Neural cell (in vitro differentiated cells): ENCODE data around the gene ASCC1. TPM values are rescaled to one million over a fixed set of nuclear protein-coding genes. Genes with fewer than 3 reads are reported as not detected.

Experiments used
- H2AFZ ChIP-seq: fragments of 200-600, 300-800 bp; sonication (generic), shearing (Covaris generic); 2 replicates; pipeline ENCODE4 v1.6.0; 2014; ENCODE audit warnings: low read depth, mild to moderate bottlenecking, antibody characterized with exemption, low read length, moderate library complexity
- H3F3A ChIP-seq: fragments of 200-600 bp; shearing (Covaris generic); 2 replicates; pipeline ENCODE4 v1.6.1; 2016; ENCODE audit warnings: mild to moderate bottlenecking, moderate library complexity, mixed read lengths, antibody characterized with exemption, low read length; ENCODE audit not compliant: insufficient read depth, poor library complexity, severe bottlenecking
- H3K27ac ChIP-seq: fragments of 200-600, 300-800 bp; sonication (generic), shearing (Covaris generic); 2 replicates; pipeline ENCODE4 v1.5.1; 2014; ENCODE audit warnings: mild to moderate bottlenecking, low read length, moderate library complexity
- H3K27me3 ChIP-seq: fragments of 300-800, 200-600 bp; sonication (generic), shearing (Covaris generic); 2 replicates; pipeline ENCODE4 v1.6.0; 2014; ENCODE audit warnings: mild to moderate bottlenecking, low read depth, low read length, moderate library complexity; ENCODE audit not compliant: insufficient read depth
- H3K36me3 ChIP-seq: fragments of 300-800, 200-600 bp; sonication (generic), shearing (Covaris generic); 2 replicates; pipeline ENCODE4 v1.5.1; 2014; ENCODE audit warnings: mild to moderate bottlenecking, antibody characterized with exemption, low read length, moderate library complexity; ENCODE audit not compliant: insufficient read depth
- H3K4me2 ChIP-seq: fragments of 300-800, 200-600 bp; sonication (generic), shearing (Covaris generic); 2 replicates; pipeline ENCODE4 v1.6.0; 2014; ENCODE audit warnings: mild to moderate bottlenecking, low read length
- H3K4me3 ChIP-seq: fragments of 300-800, 200-600 bp; sonication (generic), shearing (Covaris generic); 2 replicates; pipeline ENCODE4 v1.5.1; 2014; ENCODE audit warnings: mild to moderate bottlenecking, low read length, moderate library complexity
- H3K79me2 ChIP-seq: fragments of 200-600 bp; shearing (Covaris generic); replicated peaks from 2 replicates; pipeline ENCODE4 v1.6.0; 2014; ENCODE audit warnings: mild to moderate bottlenecking, low read length, moderate library complexity; ENCODE audit not compliant: insufficient read depth
- H3K9ac ChIP-seq: fragments of 300-800, 200-600 bp; sonication (generic), shearing (Covaris generic); 2 replicates; pipeline ENCODE4 v1.6.1; 2016; ENCODE audit warnings: mild to moderate bottlenecking, low read length, mixed read lengths
- H3K9me2 ChIP-seq: fragments of 200-600 bp; shearing (Covaris generic); 2 replicates; pipeline ENCODE4 v1.6.1; 2016; ENCODE audit warnings: mild to moderate bottlenecking, low read length, mixed read lengths; ENCODE audit not compliant: insufficient read depth
- H3K9me3 ChIP-seq: fragments of 200-600, 300-800 bp; sonication (generic), shearing (Covaris generic); 2 replicates; pipeline ENCODE4 v1.6.1; 2016; ENCODE audit warnings: mild to moderate bottlenecking, mixed run types, low read length, moderate library complexity, mixed read lengths
- H4K20me1 ChIP-seq: fragments of 200-600 bp; shearing (Covaris generic); 2 replicates; pipeline ENCODE4 v1.6.1; 2016; ENCODE audit warnings: mild to moderate bottlenecking, mixed run types; ENCODE audit not compliant: insufficient read depth
- EP300 ChIP-seq: fragments of 450-650 bp; conservative IDR thresholded peaks from 2 replicates; pipeline ENCODE4 v1.6.1; 2014; ENCODE audit warnings: antibody characterized with exemption, mild to moderate bottlenecking, moderate library complexity; ENCODE audit not compliant: poor library complexity, severe bottlenecking
- EZH2 ChIP-seq: fragments of 200-600, 300-800 bp; shearing (Covaris generic), sonication (generic); IDR thresholded peaks from 2 replicates; pipeline ENCODE4 v1.6.1; 2014; ENCODE audit warnings: antibody characterized with exemption, low read length, borderline replicate concordance, mild to moderate bottlenecking; ENCODE audit not compliant: insufficient read depth, poor library complexity, severe bottlenecking
- MXI1 ChIP-seq: fragments of 450-650 bp; conservative IDR thresholded peaks from 2 replicates; pipeline ENCODE4 v1.6.1; 2014; ENCODE audit warnings: antibody characterized with exemption, mild to moderate bottlenecking; ENCODE audit not compliant: poor library complexity, severe bottlenecking
- POLR2AphosphoS5 ChIP-seq: IDR thresholded peaks from 2 replicates; pipeline ENCODE4 v1.6.1; 2012
- RAD21 ChIP-seq: fragments of 450-650 bp; conservative IDR thresholded peaks from 2 replicates; pipeline ENCODE4 v1.6.1; 2014; ENCODE audit warnings: antibody characterized with exemption, mild to moderate bottlenecking, moderate library complexity
- SMC3 ChIP-seq: fragments of 450-650 bp; conservative IDR thresholded peaks from 2 replicates; pipeline ENCODE4 v1.6.1; 2014; ENCODE audit warnings: antibody characterized with exemption, mild to moderate bottlenecking, moderate library complexity; ENCODE audit not compliant: poor library complexity
- TAF1 ChIP-seq: IDR thresholded peaks from 2 replicates; pipeline ENCODE4 v1.6.1; 2012; ENCODE audit warnings: low read depth
- polyA plus RNA-seq: library from polyadenylated mRNA; depleted of rRNA; stranded (reverse); fragments of >200 nt; gene quantifications from 2 replicates; pipeline ENCODE4 v1.2.3, GENCODE V29; 2014
- TF ChIP-seq, protein P1 (sequence below): fragments of 450-650 bp; IDR thresholded peaks from 2 replicates; pipeline ENCODE4 v1.5.1; 2014; ENCODE audit warnings: antibody characterized with exemption, mild to moderate bottlenecking, moderate library complexity; ENCODE audit not compliant: poor library complexity, severe bottlenecking
- TF ChIP-seq, protein P2 (sequence below): IDR thresholded peaks from 2 replicates; pipeline ENCODE4 v1.6.1; 2012; ENCODE audit warnings: borderline replicate concordance

The ASCC1 gene
- polyA plus RNA-seq, 1 donor from 2014 or later: 39.6 TPM

DNA sequence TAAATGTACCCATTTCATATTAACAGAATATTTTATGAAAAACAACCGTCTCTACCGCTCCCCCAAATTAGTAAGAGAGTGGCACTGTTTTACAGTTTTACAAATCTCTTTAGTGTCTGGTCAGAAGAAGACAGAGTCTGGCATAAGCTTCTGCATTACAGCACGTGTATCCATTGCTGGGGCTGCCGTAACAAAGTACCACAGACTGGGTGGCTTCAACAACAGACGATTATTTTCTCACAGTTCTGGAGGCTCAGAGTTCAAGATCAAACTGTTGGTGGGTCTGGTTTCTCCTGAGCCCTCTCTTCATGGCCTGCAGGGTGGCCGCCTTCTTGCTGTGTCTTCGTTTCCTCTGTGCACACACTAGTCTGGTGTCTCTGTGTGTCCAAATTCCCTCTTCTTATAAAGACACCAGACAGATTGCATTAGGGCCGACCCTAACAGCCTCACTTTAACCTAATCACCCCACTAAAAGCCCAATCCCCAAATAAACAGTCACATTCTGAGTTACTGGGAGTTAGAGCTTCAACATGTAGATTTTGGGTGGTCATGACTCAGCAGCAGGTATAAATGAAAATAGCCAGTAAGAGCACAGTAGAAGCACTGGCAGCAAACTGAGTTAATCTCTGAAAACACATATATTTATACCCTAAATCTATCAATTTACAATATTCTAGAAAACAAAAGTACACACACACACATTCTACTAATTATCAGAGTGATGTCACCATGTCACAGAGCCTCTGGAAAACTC, 123.7 kb downstream of the ASCC1 start:
- Histone ChIP-seq H3F3A (no peaks in the 10 kb centered on the region), H3K9me2 (no peaks in the 10 kb centered on the region), H3K27ac (no peak overlapping the region), H3K9ac (no peak overlapping the region), H3K79me2 (no peaks in the 10 kb centered on the region), H2AFZ (no peak overlapping the region), H3K4me2 (no peak overlapping the region), H3K36me3 (peaks cover 12% of the 10 kb centered on the region), H3K9me3 (no peaks in the 10 kb centered on the region), H4K20me1 (no peaks in the 10 kb centered on the region), H3K27me3 (peaks cover 32% of the 10 kb centered on the region), H3K4me3 (no peak overlapping the region)
- TF ChIP-seq, protein P1, sequence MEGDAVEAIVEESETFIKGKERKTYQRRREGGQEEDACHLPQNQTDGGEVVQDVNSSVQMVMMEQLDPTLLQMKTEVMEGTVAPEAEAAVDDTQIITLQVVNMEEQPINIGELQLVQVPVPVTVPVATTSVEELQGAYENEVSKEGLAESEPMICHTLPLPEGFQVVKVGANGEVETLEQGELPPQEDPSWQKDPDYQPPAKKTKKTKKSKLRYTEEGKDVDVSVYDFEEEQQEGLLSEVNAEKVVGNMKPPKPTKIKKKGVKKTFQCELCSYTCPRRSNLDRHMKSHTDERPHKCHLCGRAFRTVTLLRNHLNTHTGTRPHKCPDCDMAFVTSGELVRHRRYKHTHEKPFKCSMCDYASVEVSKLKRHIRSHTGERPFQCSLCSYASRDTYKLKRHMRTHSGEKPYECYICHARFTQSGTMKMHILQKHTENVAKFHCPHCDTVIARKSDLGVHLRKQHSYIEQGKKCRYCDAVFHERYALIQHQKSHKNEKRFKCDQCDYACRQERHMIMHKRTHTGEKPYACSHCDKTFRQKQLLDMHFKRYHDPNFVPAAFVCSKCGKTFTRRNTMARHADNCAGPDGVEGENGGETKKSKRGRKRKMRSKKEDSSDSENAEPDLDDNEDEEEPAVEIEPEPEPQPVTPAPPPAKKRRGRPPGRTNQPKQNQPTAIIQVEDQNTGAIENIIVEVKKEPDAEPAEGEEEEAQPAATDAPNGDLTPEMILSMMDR: no peak
- TF ChIP-seq, protein P2, sequence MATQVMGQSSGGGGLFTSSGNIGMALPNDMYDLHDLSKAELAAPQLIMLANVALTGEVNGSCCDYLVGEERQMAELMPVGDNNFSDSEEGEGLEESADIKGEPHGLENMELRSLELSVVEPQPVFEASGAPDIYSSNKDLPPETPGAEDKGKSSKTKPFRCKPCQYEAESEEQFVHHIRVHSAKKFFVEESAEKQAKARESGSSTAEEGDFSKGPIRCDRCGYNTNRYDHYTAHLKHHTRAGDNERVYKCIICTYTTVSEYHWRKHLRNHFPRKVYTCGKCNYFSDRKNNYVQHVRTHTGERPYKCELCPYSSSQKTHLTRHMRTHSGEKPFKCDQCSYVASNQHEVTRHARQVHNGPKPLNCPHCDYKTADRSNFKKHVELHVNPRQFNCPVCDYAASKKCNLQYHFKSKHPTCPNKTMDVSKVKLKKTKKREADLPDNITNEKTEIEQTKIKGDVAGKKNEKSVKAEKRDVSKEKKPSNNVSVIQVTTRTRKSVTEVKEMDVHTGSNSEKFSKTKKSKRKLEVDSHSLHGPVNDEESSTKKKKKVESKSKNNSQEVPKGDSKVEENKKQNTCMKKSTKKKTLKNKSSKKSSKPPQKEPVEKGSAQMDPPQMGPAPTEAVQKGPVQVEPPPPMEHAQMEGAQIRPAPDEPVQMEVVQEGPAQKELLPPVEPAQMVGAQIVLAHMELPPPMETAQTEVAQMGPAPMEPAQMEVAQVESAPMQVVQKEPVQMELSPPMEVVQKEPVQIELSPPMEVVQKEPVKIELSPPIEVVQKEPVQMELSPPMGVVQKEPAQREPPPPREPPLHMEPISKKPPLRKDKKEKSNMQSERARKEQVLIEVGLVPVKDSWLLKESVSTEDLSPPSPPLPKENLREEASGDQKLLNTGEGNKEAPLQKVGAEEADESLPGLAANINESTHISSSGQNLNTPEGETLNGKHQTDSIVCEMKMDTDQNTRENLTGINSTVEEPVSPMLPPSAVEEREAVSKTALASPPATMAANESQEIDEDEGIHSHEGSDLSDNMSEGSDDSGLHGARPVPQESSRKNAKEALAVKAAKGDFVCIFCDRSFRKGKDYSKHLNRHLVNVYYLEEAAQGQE: no peak
- TF ChIP-seq SMC3 (no peak), EZH2 (no peak), MXI1 (no peak), EP300 (no peak)

DNA sequence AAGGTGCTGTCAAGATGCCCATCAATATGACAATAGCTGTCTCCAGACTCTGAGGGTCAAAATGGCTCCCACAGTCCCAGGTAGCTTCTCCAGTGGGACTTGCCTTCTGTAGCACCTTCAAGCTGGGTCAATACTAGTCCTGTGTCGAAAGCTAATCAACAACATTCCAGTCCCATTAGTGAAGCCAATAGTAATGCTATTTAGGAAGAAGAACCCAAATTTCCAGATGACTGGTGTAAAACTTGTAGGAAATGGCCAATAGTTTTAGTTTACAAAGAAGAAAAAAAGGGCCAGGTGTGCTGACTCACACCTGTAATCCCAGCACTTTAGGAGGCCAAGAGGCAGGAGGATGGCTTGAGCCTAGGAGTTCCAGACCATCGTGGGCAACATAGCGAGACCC, 125.8 kb downstream of the ASCC1 start:
- H3K79me2 ChIP-seq: no peaks in the 10 kb centered on the region
- H3K9ac ChIP-seq: no peak overlapping the region
- peaks cover 53% of the 10 kb centered on the region for H3K27me3 ChIP-seq
- TF ChIP-seq RAD21 (no peak), EZH2 (no peak), TAF1 (no peak), EP300 (no peak), POLR2AphosphoS5 (no peak), MXI1 (no peak), SMC3 (no peak)
- TF ChIP-seq, protein P2: no peak
- TF ChIP-seq, protein P1: no peak
- H4K20me1 ChIP-seq: no peaks in the 10 kb centered on the region
- H3K4me2 ChIP-seq: no peak overlapping the region
- no peaks in the 10 kb centered on the region for H3K9me2 ChIP-seq
- no peaks in the 10 kb centered on the region for H3K36me3 ChIP-seq
- H2AFZ ChIP-seq: no peak overlapping the region
- no peak overlapping the region for H3K27ac ChIP-seq
- no peaks in the 10 kb centered on the region for H3F3A ChIP-seq
- no peaks in the 10 kb centered on the region for H3K9me3 ChIP-seq
- H3K4me3 ChIP-seq: no peak overlapping the region
